Dermis microvascular lymphatic vessel endothelial cell (primary cell): ENCODE measurements around the gene MAGI1. TPM values are rescaled to one million over a fixed set of nuclear protein-coding genes. Genes with fewer than 3 reads are reported as not detected.

Source experiments
- DNase-seq, 2 donors: peaks; one replicate each; pipeline versions ENCODE4 v3.0.0 to v3.0.0-alpha.2; 2010; ENCODE audit warnings: low read depth in 2 of 2
- total RNA-seq: library from RNA; depleted of rRNA; stranded (reverse); fragments of >200 nt; gene quantifications from 2 replicates; pipeline ENCODE4 v1.2.1, GENCODE V29; 2014

The MAGI1 gene
- total RNA-seq, 1 donor from 2014 or later = 49.0 TPM

GRCh38 chr3:65807225-65807624 is 231.5 kb downstream of the MAGI1 start:
- DNase-seq = no peak

GRCh38 chr3:65806600-65806999 is 232.1 kb downstream of the MAGI1 start:
- peak in 1 of 2 donors; percentile 19 for DNase-seq

- no peak for DNase-seq
Observed at GRCh38 chr3:65796676-65797075, 242.0 kb downstream of the MAGI1 start.

GRCh38 chr3:65795166-65795565 is 243.6 kb downstream of the MAGI1 start:
- no peak for DNase-seq

GRCh38 chr3:65793495-65794200 is 245.1 kb downstream of the MAGI1 start:
- no peak for DNase-seq

- DNase-seq = no peak
Observed at GRCh38 chr3:65788461-65788860, 250.3 kb downstream of the MAGI1 start.

- DNase-seq = no peak
Observed at GRCh38 chr3:65787827-65788226, 250.9 kb downstream of the MAGI1 start.

- DNase-seq = peak in 1 of 2 donors; percentile 15
Observed at GRCh38 chr3:65787340-65787739, 251.4 kb downstream of the MAGI1 start.

- no peak for DNase-seq
Observed at GRCh38 chr3:65786890-65787289, 251.8 kb downstream of the MAGI1 start.

GRCh38 chr3:65785065-65785645 is 253.6 kb downstream of the MAGI1 start:
- peak; percentile 59 to 76 for DNase-seq

GRCh38 chr3:65783117-65783516 is 255.6 kb downstream of the MAGI1 start:
- DNase-seq = no peak

GRCh38 chr3:65781594-65781993 is 257.1 kb downstream of the MAGI1 start:
- DNase-seq = no peak

GRCh38 chr3:65779390-65779789 is 259.3 kb downstream of the MAGI1 start:
- DNase-seq = no peak

GRCh38 chr3:65778968-65779367 is 259.8 kb downstream of the MAGI1 start:
- no peak for DNase-seq

- DNase-seq = no peak
Observed at GRCh38 chr3:65777050-65777449, 261.7 kb downstream of the MAGI1 start.

- no peak for DNase-seq
Observed at GRCh38 chr3:65776494-65776893, 262.2 kb downstream of the MAGI1 start.

GRCh38 chr3:65776081-65776480 is 262.6 kb downstream of the MAGI1 start:
- no peak for DNase-seq

GRCh38 chr3:65772758-65773157 is 266.0 kb downstream of the MAGI1 start:
- DNase-seq = no peak

GRCh38 chr3:65767551-65767950 is 271.2 kb downstream of the MAGI1 start:
- no peak for DNase-seq

GRCh38 chr3:65762235-65762580 is 276.5 kb downstream of the MAGI1 start:
- no peak for DNase-seq

GRCh38 chr3:65761446-65762234 is 277.1 kb downstream of the MAGI1 start:
- no peak for DNase-seq

GRCh38 chr3:65758876-65759598 is 279.7 kb downstream of the MAGI1 start:
- no peak for DNase-seq
